Ammon's horn (tissue), 1 donor: ENCODE measurements around the gene MRPL47.
A peak's percentile ranks its signal among the peaks of the same experiment; 100 is the strongest.

Experiments
- DNase-seq: peaks from one replicate; pipeline ENCODE4 v3.0.0-alpha.2; 2016; ENCODE audit warnings: low spot score

The MRPL47 gene

DNA sequence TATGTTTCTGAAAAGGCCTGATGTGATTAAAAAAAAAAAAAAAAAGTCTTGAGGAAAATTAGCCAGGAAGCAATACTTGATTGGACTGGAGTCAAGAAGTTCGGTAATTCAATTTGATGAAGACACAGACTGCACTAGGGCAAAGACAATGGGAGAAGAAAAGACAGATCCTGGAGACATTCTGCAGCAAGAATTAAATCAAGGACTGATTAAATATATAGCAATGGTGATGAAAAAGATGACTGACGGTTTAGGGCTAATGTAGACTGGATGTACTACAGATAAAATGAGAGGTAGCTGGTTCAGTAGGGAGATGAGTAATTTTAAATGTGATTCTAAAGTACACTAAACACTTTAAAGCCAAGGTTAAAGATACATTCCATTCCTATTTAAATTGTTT lies 13.8 kb downstream of the MRPL47 start:
- DNase-seq, result no peak

DNA sequence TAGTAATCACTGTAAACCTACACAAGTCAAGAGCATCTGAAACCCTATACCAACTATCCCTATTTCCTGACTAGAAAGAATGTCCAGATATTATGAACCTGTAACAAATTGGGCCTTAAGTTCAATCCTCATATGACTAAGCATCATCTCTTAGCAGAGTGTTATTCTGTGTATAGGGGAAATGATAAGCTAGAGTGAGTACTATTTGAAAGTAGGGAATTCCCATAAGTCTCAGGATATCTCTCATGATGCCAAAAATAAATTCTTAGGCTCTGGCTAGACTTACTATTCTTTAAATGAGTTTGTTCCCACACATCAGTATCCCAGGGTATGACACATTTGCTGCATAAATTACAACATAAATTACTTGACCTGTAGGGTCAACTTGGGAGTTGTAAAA lies 15.3 kb downstream of the MRPL47 start:
- DNase-seq, result no peak

DNA sequence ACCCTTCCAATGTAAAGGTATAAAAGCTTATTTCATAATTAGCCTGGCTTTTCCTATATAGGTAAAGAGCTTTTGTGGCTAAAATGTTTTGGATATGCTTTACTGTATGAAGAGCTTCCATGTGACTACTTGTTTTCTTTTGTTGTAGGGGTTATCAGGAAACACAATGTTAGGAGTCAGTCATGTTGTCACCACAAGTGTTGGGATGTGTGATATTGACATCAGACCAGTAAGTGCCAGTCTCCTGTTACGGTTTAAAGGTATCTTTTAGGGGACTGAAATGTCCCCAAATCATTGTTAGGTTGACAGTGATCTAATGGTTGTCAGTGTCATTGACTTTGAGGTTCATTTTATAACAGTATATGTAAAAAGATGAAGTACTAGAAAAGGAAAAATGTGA lies 23.4 kb downstream of the MRPL47 start:
- no peak for DNase-seq

DNA sequence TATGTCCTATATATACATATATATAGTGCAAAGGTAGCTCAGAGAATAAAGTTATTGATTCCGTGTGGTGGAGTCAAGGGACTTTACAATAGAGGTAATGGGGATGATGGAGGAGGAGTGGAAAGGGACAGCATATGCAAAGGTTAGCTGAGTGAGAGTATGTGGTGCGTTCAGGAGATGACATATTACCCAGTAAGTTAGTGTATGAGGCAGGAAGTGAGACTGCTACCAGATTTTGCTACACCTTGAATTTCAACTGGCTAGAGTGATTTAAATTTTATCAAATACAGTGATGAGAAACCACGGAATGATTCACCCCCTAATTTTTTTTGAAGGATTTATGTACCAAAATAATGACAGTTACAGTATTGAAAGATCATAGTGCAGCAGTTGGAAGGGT lies 38.9 kb downstream of the MRPL47 start:
- no peak for DNase-seq

DNA sequence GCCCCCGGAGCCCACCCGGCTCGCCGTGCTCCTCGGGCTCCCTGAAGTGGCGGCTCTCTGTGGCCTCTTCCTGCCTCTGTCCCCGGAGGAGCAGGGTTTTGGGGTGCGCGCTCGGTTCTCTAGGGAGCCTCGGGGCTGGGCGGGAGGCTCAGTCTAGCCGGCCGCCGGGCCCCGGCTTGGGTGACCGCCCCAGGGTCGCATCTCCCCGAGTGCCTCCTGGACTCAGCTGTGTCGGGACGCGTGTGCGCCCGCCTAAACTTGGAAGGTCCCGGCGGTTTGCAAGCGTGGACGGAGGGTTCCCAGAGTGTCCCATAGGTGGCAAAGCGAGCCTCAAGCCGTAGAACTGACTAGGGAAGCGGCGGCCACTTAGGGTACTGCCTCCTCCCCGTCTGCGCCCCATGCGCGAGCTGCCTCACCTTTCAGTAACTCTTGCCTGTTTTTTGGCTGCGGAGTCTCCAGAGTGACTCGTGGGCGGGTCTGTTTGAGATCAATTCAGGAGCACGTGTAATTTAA lies 41.1 kb downstream of the MRPL47 start:
- peak; percentile 44 for DNase-seq

DNA sequence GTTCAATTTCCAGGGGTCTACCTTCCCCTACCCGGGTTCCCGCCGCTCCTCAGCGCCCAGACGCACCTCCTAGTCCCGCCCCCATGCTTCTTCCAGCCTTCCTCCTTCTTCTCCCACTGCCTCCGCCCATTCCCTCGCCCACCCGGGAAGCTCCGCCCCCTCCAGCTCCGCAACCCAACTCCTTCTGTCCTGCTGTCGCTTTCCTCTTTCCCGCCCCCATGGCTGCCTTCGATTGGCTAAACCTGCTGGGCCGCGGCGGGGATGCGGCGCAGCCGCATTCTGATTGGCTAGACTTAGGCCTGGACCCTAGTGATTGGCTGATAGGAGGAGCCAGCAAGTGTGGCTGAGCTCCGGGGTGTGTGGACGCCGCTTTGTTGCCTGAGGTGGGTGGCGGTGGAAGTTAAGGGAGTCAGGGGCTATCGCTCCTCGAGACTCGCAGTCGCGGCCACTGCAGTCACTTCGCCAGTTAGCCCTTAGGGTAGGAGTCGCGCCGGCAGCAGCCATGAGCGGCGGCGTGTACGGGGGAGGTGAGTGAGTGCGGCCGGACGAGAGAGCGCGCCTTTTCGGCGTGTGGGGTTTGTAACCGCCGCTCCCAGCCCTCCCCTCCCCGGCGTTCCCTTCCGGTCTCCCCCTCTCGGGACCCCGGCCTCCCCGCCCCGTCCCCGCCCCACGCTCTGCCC lies 41.7 kb downstream of the MRPL47 start, which contains the start of gene ACTL6A:
Gene ACTL6A (plus strand): TSS at position 336 of the 680 bp plus-strand sequence. CDS start 167 bp downstream, at position 503.
- DNase-seq, result peak; percentile 99

DNA sequence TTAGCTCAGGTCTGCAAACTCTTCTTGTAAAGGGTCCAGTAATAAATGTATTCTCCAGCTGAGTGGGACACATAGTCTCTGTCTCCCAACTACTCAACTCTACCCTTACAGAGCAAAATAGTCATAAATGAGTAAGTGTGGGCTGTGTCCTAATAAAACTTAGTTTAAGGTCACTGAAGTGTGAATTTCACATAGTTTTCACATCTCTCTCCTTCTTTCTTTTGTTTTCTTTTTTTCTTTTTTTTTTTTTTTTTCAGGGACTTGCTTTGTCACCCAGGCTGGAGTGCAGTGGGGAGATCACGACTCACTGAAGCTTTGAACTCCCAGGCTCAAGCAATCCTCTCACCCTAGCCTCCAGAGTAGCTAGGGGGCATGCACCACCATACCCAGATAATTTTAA lies 43.6 kb downstream of the MRPL47 start:
- DNase-seq, result no peak

DNA sequence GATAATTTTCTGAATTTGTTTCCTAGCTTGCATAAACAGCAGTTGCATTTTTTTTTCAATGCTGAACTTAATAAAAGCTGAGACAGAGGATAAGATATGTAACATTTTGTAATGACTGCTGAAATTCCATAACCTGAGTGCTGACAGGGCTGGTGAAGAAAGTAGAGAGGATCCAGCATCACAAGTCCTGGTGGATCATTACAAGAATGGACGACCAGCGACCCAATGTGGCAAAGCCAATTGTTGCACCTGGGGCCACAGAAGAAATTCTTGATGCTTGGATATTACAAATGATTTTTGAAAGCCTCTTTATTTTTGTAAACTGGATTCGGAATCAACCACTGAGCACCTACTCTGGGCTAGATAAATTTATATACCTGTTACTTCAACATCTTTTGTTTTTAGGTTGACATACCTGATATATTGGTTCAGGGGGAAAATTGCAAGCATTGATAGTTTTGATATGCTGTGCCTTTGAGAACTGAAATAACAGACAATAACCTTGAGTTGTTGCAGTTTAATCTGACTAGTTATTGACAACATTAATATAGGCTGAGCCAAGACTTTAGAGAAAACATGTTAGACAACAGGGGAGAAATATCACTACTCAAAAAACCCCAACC lies 45.6 kb downstream of the MRPL47 start:
- DNase-seq, result peak; percentile 88

DNA sequence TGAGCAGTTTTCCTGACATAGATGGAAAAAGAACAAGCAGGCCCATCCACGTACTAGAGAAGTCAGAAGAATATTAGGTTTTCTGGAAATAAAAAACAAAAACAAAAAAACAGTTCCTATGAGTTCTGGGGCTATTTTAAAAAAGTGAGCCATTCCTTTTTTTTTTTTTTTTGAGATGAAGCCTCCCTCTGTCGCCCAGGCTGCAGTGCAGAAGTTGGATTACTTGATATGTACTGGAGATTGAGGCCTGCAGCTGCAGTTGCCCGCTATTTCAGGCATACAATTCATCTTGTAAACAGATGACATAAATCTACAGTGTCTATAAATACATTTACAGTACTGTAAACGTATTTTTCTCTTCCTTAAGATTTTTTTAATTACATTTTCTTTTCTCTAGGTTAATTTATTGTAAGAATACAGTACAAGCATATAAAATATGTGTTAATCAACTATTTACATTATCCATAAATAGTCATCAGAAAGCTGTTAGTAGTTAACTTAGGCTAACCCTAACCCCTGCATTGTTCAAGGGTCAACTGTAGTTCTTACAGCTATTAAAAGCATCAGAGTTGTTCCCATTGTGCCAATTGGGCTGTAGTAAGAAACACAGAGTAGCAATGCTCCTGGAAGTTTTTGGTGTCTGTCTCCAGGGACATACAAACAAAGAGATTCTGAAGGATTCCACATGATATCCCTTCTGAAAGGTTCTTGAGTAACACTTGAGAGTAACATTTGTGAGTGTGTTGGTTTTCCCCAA lies 52.9 kb downstream of the MRPL47 start:
- DNase-seq, result no peak

DNA sequence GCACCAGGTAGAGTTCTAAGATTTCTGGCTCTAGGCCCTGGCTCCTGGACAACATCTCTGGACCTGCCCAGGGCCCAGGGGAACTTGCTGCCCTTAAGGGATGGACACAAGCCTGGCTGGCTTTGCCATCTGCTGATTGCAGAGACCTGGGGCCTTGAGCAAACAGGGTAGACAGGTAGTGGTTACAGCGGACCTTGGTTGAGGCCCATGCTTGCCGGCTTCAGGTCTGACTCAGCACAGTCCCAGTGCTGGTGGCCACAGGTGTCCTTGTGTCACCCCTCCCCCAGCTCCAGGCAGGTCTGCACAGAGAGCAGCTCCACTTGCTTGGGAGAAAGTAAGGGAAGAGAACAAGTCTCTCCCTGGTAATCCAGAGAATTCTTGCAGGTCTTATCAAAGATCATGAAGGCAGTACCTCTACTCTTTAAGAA lies 57.6 kb downstream of the MRPL47 start:
- no peak for DNase-seq

DNA sequence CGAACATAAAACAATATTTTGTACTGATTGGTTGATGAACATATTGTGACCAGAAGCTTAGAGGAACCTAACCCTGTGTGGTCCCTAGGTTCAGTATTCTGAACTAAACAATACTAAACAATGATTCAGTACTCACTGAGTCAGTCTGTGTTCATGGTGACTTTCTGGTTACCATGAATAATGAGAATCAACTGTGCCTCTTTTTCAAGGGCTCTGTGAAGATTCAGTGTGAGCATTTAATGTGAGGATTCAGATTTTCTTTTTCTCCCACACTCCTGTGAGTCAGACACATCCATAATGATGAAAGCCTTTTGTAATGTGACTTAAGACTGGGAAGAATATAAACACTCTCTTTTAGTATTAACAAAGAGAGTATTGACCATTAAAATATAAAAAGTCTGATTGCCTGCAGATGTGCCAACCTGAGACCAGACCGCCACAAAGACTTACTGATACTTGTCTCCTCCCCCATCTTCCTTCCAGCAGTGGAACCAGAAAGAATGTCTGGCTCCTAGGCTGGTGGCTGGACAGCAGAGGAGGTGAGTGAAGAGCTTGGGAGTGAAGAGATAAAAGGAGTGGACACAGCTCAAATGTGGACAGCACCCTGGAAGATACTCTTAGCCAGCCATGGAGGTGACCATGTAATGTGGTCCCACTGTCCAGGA lies 59.3 kb downstream of the MRPL47 start:
- DNase-seq, result no peak

DNA sequence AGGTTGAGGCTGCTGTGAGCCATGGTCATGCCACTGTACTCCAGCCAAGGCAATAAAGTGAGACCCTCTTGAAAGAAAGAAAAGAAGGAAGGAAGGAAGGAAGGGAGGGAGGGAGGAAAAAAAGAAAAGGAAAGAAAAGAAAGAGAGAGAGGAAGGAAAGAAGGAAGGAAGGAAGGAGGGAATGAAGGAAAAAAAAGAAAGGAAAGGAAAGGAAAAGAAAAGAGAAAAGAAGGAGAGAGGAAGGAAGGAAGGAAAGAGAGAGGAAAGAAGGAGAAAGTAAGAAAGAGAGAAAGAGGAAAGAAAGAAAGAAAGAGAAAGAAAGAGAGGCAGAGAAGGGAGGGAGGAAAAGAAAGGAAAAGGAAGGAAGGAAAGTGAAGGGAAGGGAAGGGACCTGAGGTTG lies 62.1 kb downstream of the MRPL47 start:
- no peak for DNase-seq

DNA sequence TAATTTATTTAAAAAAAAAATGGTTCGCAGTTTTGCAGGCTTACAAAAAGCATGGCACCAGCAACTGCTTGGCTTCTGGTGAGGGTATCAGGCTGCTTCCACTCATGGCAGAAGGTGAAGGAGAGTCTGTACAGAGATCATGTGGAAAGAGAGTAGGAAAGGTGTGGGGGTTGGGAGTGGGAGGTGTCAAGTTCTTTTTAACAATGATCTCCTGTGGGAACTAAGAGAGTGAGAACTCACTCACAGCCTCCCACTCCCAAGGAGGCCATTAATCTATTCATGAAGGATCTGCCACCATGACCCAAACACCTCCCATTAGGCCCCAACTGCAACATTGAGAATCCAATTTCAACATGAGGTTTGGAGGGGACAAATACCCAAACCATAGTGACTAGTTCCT lies 62.8 kb downstream of the MRPL47 start:
- DNase-seq, result no peak

DNA sequence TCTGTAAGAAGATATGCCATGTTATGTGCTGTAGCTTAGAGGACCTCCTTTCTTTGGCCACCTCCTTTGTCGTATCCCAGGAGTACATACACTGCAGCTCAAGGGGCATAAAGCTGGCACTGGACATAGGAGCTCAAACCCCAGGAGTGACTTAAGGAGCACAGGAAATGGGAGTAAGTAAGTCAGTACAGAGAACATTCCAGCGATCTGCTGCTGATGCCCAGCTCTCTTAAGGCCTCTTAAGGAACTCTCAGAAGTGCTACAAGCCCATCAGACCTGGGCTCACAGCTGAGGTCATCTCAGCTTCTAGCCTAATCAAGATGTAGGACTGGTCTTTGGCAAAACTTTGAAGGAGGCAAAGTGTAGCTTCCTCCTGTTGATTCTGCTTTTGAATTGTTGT lies 63.3 kb downstream of the MRPL47 start:
- DNase-seq, result no peak
